Measurements from ENCODE around the gene LTC4S.

- TF ChIP-seq BACH2 (CRISPR knock-in tag; IDR thresholded peaks at IDR 0.05; ENCODE audit: borderline replicate concordance) (no peak), TSHZ2 (CRISPR knock-in tag; IDR thresholded peaks at IDR 0.05) (no peak)
These were observed 26.2 kb upstream of the LTC4S start for GRCh38 chr5:179767496-179768100.

All from SK-N-SH treated with all-trans-retinoic acid at 6 μM for 48 hours (cell line).